ENCODE results near the gene TMTC2. TPM values are rescaled to one million over a fixed set of nuclear protein-coding genes. Genes with fewer than 3 reads are reported as not detected.
"Not testable (repeated sequence)": the region's sequence is repeated elsewhere in the genome, so short reads cannot be mapped to it uniquely, and the experiment has no call there.

The TMTC2 gene
- total RNA-seq, 6 experiments from 2014 or later: 0.75 to 3.2 (median 1.1) TPM

GRCh38 chr12:82835217-82835616 lies 148.5 kb downstream of the TMTC2 start:
- TF ChIP-seq CTCF (IDR thresholded peaks at IDR 0.05): no peak
- Mint-ChIP-seq H3K36me3 (ENCODE audit: low read depth) (no peaks in the 10 kb centered on the region), H3K4me3 (no peak overlapping the region), H3K27ac (no peak overlapping the region), H3K4me1 (ENCODE audit: low read depth) (no peaks in the 10 kb centered on the region; the same call in 1 of the 2 replicates), H3K9me3 (peaks cover 23% of the 10 kb centered on the region), H3K27me3 (ENCODE audit: insufficient read depth) (no peaks in the 10 kb centered on the region)
- peak; percentile 33 for DNase-seq

GRCh38 chr12:82838131-82838551 lies 151.4 kb downstream of the TMTC2 start:
- Mint-ChIP-seq H3K27me3 (ENCODE audit: insufficient read depth) (no peaks in the 10 kb centered on the region), H3K4me3 (no peak overlapping the region)
- DNase-seq: no peak

GRCh38 chr12:82838827-82839226 lies 152.1 kb downstream of the TMTC2 start:
- no peak for DNase-seq
- H3K4me3 Mint-ChIP-seq: no peak overlapping the region
- peaks cover 41% of the 10 kb centered on the region for H3K9me3 Mint-ChIP-seq
- no peaks in the 10 kb centered on the region for H3K36me3 Mint-ChIP-seq (ENCODE audit: low read depth)
- H3K4me1 Mint-ChIP-seq (ENCODE audit: low read depth): no peaks in the 10 kb centered on the region; the same call in 1 of the 2 replicates
- no peak overlapping the region for H3K27ac Mint-ChIP-seq
- no peaks in the 10 kb centered on the region for H3K27me3 Mint-ChIP-seq (ENCODE audit: insufficient read depth)
- no peak for TF ChIP-seq CTCF (IDR thresholded peaks at IDR 0.05)

More at GRCh38 chr12:82838131-82838551, 151.4 kb downstream of the TMTC2 start:
- TF ChIP-seq CTCF (IDR thresholded peaks at IDR 0.05): no peak
- H3K9me3 Mint-ChIP-seq: peaks cover 36% of the 10 kb centered on the region
- H3K27ac Mint-ChIP-seq: no peak overlapping the region
- no peaks in the 10 kb centered on the region for H3K36me3 Mint-ChIP-seq (ENCODE audit: low read depth)
- no peaks in the 10 kb centered on the region; the same call in 1 of the 2 replicates for H3K4me1 Mint-ChIP-seq (ENCODE audit: low read depth)

GRCh38 chr12:82839796-82840195 lies 153.1 kb downstream of the TMTC2 start:
- no peaks in the 10 kb centered on the region; the same call in 1 of the 2 replicates for H3K4me1 Mint-ChIP-seq (ENCODE audit: low read depth)
- DNase-seq: no peak
- no peak overlapping the region for H3K4me3 Mint-ChIP-seq

GRCh38 chr12:82841487-82841904 lies 154.8 kb downstream of the TMTC2 start:
- DNase-seq: no peak
- H3K9me3 Mint-ChIP-seq: peaks cover 42% of the 10 kb centered on the region
- H3K36me3 Mint-ChIP-seq (ENCODE audit: low read depth): no peaks in the 10 kb centered on the region
- TF ChIP-seq CTCF (IDR thresholded peaks at IDR 0.05): no peak
- no peaks in the 10 kb centered on the region for H3K4me1 Mint-ChIP-seq (ENCODE audit: low read depth)
- no peak overlapping the region for H3K4me3 Mint-ChIP-seq
- H3K27ac Mint-ChIP-seq: no peak overlapping the region
- H3K27me3 Mint-ChIP-seq (ENCODE audit: insufficient read depth): no peaks in the 10 kb centered on the region

More at GRCh38 chr12:82839796-82840195, 153.1 kb downstream of the TMTC2 start:
- no peak for TF ChIP-seq CTCF (IDR thresholded peaks at IDR 0.05)
- Mint-ChIP-seq H3K9me3 (peaks cover 41% of the 10 kb centered on the region), H3K36me3 (ENCODE audit: low read depth) (no peaks in the 10 kb centered on the region), H3K27ac (no peak overlapping the region), H3K27me3 (ENCODE audit: insufficient read depth) (no peaks in the 10 kb centered on the region)

GRCh38 chr12:82842480-82842879 lies 155.8 kb downstream of the TMTC2 start:
- Mint-ChIP-seq H3K36me3 (ENCODE audit: low read depth) (no peaks in the 10 kb centered on the region), H3K27me3 (ENCODE audit: insufficient read depth) (no peaks in the 10 kb centered on the region), H3K9me3 (peaks cover 47% of the 10 kb centered on the region), H3K27ac (no peak overlapping the region), H3K4me1 (ENCODE audit: low read depth) (no peaks in the 10 kb centered on the region), H3K4me3 (no peak overlapping the region)
- no peak for TF ChIP-seq CTCF (IDR thresholded peaks at IDR 0.05)
- no peak for DNase-seq

GRCh38 chr12:82845076-82845475 lies 158.4 kb downstream of the TMTC2 start:
- peaks cover 44% of the 10 kb centered on the region for H3K9me3 Mint-ChIP-seq

More at GRCh38 chr12:82845076-82845475, 158.4 kb downstream of the TMTC2 start:
- not testable (repeated sequence) for H3K4me1 Mint-ChIP-seq (ENCODE audit: low read depth); H3K36me3 Mint-ChIP-seq (ENCODE audit: low read depth); H3K27me3 Mint-ChIP-seq (ENCODE audit: insufficient read depth); H3K4me3 Mint-ChIP-seq; DNase-seq; H3K27ac Mint-ChIP-seq
